Measurements from ENCODE around the gene SCP2. TPM values are rescaled to one million over a fixed set of nuclear protein-coding genes. Genes with fewer than 3 reads are reported as not detected.

Gene SCP2
- total and polyA plus RNA-seq, 9 donors = 69.7 to 85.3 (median 75.2) TPM

GRCh38 chr1:53048960-53049573, 122.0 kb downstream of the SCP2 start:
- no peak overlapping the region for H3K4me3 ChIP-seq (ENCODE audit: low read length)
- H3K9me3 ChIP-seq (replicated peaks; ENCODE audit: control insufficient read depth, low read depth, low read length) = no peaks in the 10 kb centered on the region
- peaks cover 18% of the 10 kb centered on the region for H3K36me3 ChIP-seq (ENCODE audit: control insufficient read depth, insufficient read depth, low read length)
- 45% methylated on average over 2 of the region's 3 CpGs for WGBS (ENCODE audit: insufficient coverage)
- no peaks in the 10 kb centered on the region for H3K27me3 ChIP-seq (ENCODE audit: control insufficient read depth, insufficient read depth, low read length)
- peak; percentile 74 for DNase-seq
- peaks cover 18% of the 10 kb centered on the region for H3K4me1 ChIP-seq (ENCODE audit: control insufficient read depth, insufficient read depth, low read length)
- H3K27ac ChIP-seq (ENCODE audit: low read length) = no peak overlapping the region

GRCh38 chr1:53049574-53049967, 122.5 kb downstream of the SCP2 start:
- H3K27me3 ChIP-seq (ENCODE audit: control insufficient read depth, insufficient read depth, low read length) = no peaks in the 10 kb centered on the region
- DNase-seq = no peak
- no peaks in the 10 kb centered on the region for H3K9me3 ChIP-seq (replicated peaks; ENCODE audit: control insufficient read depth, low read depth, low read length)
- no peak overlapping the region for H3K4me3 ChIP-seq (ENCODE audit: low read length)
- WGBS (ENCODE audit: insufficient coverage) = 40% methylated on average over 1 of the region's 3 CpGs
- peak overlapping the region; percentile 54 for H3K27ac ChIP-seq (ENCODE audit: low read length)
- H3K4me1 ChIP-seq (ENCODE audit: control insufficient read depth, insufficient read depth, low read length) = peaks cover 18% of the 10 kb centered on the region
- peaks cover 18% of the 10 kb centered on the region for H3K36me3 ChIP-seq (ENCODE audit: control insufficient read depth, insufficient read depth, low read length)

GRCh38 chr1:53050310-53050709, 123.2 kb downstream of the SCP2 start:
- Histone ChIP-seq H3K27ac (ENCODE audit: low read length) (no peak overlapping the region), H3K36me3 (ENCODE audit: control insufficient read depth, insufficient read depth, low read length) (peaks cover 18% of the 10 kb centered on the region), H3K4me1 (ENCODE audit: control insufficient read depth, insufficient read depth, low read length) (peaks cover 18% of the 10 kb centered on the region), H3K9me3 (replicated peaks; ENCODE audit: control insufficient read depth, low read depth, low read length) (no peaks in the 10 kb centered on the region), H3K27me3 (ENCODE audit: control insufficient read depth, insufficient read depth, low read length) (no peaks in the 10 kb centered on the region), H3K4me3 (ENCODE audit: low read length) (no peak overlapping the region)
- no CpG with 5 or more reads among the region's 2 CpGs for WGBS (ENCODE audit: insufficient coverage)
- DNase-seq = no peak

GRCh38 chr1:53051676-53052075, 124.6 kb downstream of the SCP2 start:
- peaks cover 18% of the 10 kb centered on the region for H3K36me3 ChIP-seq (ENCODE audit: control insufficient read depth, insufficient read depth, low read length)
- WGBS (ENCODE audit: insufficient coverage) = 92% methylated on average over 1 of the region's 1 CpG

GRCh38 chr1:53057127-53057526, 130.1 kb downstream of the SCP2 start:
- Histone ChIP-seq H3K27me3 (ENCODE audit: control insufficient read depth, insufficient read depth, low read length) (peaks cover 9% of the 10 kb centered on the region), H3K4me1 (ENCODE audit: control insufficient read depth, insufficient read depth, low read length) (peaks cover 7% of the 10 kb centered on the region), H3K9me3 (replicated peaks; ENCODE audit: control insufficient read depth, low read depth, low read length) (no peaks in the 10 kb centered on the region), H3K4me3 (ENCODE audit: low read length) (no peak overlapping the region), H3K27ac (ENCODE audit: low read length) (no peak overlapping the region), H3K36me3 (ENCODE audit: control insufficient read depth, insufficient read depth, low read length) (peaks cover 5% of the 10 kb centered on the region)
- peak; percentile 53 for DNase-seq
- WGBS (ENCODE audit: insufficient coverage) = 60% methylated on average over 2 of the region's 2 CpGs

More at GRCh38 chr1:53051676-53052075, 124.6 kb downstream of the SCP2 start:
- Histone ChIP-seq H3K9me3 (replicated peaks; ENCODE audit: control insufficient read depth, low read depth, low read length) (no peaks in the 10 kb centered on the region), H3K27ac (ENCODE audit: low read length) (no peak overlapping the region), H3K4me1 (ENCODE audit: control insufficient read depth, insufficient read depth, low read length) (peaks cover 18% of the 10 kb centered on the region), H3K27me3 (ENCODE audit: control insufficient read depth, insufficient read depth, low read length) (no peaks in the 10 kb centered on the region), H3K4me3 (ENCODE audit: low read length) (no peak overlapping the region)
- no peak for DNase-seq

GRCh38 chr1:53060579-53060978, 133.5 kb downstream of the SCP2 start:
- Histone ChIP-seq H3K9me3 (replicated peaks; ENCODE audit: control insufficient read depth, low read depth, low read length) (no peaks in the 10 kb centered on the region), H3K27ac (ENCODE audit: low read length) (no peak overlapping the region), H3K4me3 (ENCODE audit: low read length) (no peak overlapping the region), H3K36me3 (ENCODE audit: control insufficient read depth, insufficient read depth, low read length) (no peaks in the 10 kb centered on the region), H3K27me3 (ENCODE audit: control insufficient read depth, insufficient read depth, low read length) (peaks cover 29% of the 10 kb centered on the region), H3K4me1 (ENCODE audit: control insufficient read depth, insufficient read depth, low read length) (peaks cover 31% of the 10 kb centered on the region)
- peak; percentile 36 for DNase-seq
- WGBS (ENCODE audit: insufficient coverage) = 67% methylated on average over 1 of the region's 1 CpG

- Histone ChIP-seq H3K36me3 (ENCODE audit: control insufficient read depth, insufficient read depth, low read length) (no peaks in the 10 kb centered on the region), H3K27me3 (ENCODE audit: control insufficient read depth, insufficient read depth, low read length) (peaks cover 29% of the 10 kb centered on the region), H3K4me3 (ENCODE audit: low read length) (peak overlapping the region; percentile 58), H3K27ac (ENCODE audit: low read length) (no peak overlapping the region), H3K9me3 (replicated peaks; ENCODE audit: control insufficient read depth, low read depth, low read length) (no peaks in the 10 kb centered on the region), H3K4me1 (ENCODE audit: control insufficient read depth, insufficient read depth, low read length) (peaks cover 31% of the 10 kb centered on the region)
- peak; percentile 53 for DNase-seq
- 13% methylated on average over 6 of the region's 19 CpGs for WGBS (ENCODE audit: insufficient coverage)
Observed at GRCh38 chr1:53061123-53061858, 134.2 kb downstream of the SCP2 start.

- WGBS (ENCODE audit: insufficient coverage) = 1% methylated on average over 53 of the region's 73 CpGs
- H3K27me3 ChIP-seq (ENCODE audit: control insufficient read depth, insufficient read depth, low read length) = peaks cover 29% of the 10 kb centered on the region
Observed at GRCh38 chr1:53061859-53062707, 135.0 kb downstream of the SCP2 start, which contains the start of gene PODN. TSS of gene PODN (plus strand) at chr1:53062213. CDS start at chr1:53069856, 7,643 bp downstream.

GRCh38 chr1:53062708-53063591, 135.9 kb downstream of the SCP2 start:
- Histone ChIP-seq H3K4me1 (ENCODE audit: control insufficient read depth, insufficient read depth, low read length) (peaks cover 40% of the 10 kb centered on the region), H3K9me3 (replicated peaks; ENCODE audit: control insufficient read depth, low read depth, low read length) (no peaks in the 10 kb centered on the region), H3K27me3 (ENCODE audit: control insufficient read depth, insufficient read depth, low read length) (peaks cover 29% of the 10 kb centered on the region), H3K4me3 (ENCODE audit: low read length) (peak overlapping the region; percentile 58), H3K27ac (ENCODE audit: low read length) (no peak overlapping the region), H3K36me3 (ENCODE audit: control insufficient read depth, insufficient read depth, low read length) (no peaks in the 10 kb centered on the region)
- WGBS (ENCODE audit: insufficient coverage) = 9% methylated on average over 43 of the region's 61 CpGs
- DNase-seq = peak; percentile 35

More at GRCh38 chr1:53061859-53062707, 135.0 kb downstream of the SCP2 start, which contains the start of gene PODN:
- Histone ChIP-seq H3K36me3 (ENCODE audit: control insufficient read depth, insufficient read depth, low read length) (no peaks in the 10 kb centered on the region), H3K4me3 (ENCODE audit: low read length) (peak within 1 kb of the TSS; percentile 58), H3K9me3 (replicated peaks; ENCODE audit: control insufficient read depth, low read depth, low read length) (no peaks in the 10 kb centered on the region), H3K27ac (ENCODE audit: low read length) (no peak within 1 kb of the TSS), H3K4me1 (ENCODE audit: control insufficient read depth, insufficient read depth, low read length) (peaks cover 38% of the 10 kb centered on the region)
- peak; percentile 63 for DNase-seq

All from muscle of leg (tissue), 11 donors.